ENCODE results near the gene GALNT2. TPM values are rescaled to one million over a fixed set of nuclear protein-coding genes. Genes with fewer than 3 reads are reported as not detected.
A peak's percentile ranks its signal among the peaks of the same experiment; 100 is the strongest.

Gene GALNT2
- total and polyA plus RNA-seq, 2 experiments from 2014 or later, result 17.8 to 48.3 TPM

- H3K36me3 Mint-ChIP-seq (ENCODE audit: low read depth), result no peaks in the 10 kb centered on the region
- ATAC-seq, result peak; percentile 7; the same call in 1 of the 3 replicates
- H4K20me1 ChIP-seq (replicated peaks; ENCODE audit: insufficient read depth), result peaks cover 12% of the 10 kb centered on the region
Measured at GRCh38 chr1:230141797-230142607, 75.0 kb downstream of the GALNT2 start.

More at GRCh38 chr1:230141797-230142607, 75.0 kb downstream of the GALNT2 start:
- peaks cover 6% of the 10 kb centered on the region for H3K27me3 Mint-ChIP-seq (ENCODE audit: insufficient read depth, low read depth, poor library complexity)
- Histone ChIP-seq H3K4me3 (no peak overlapping the region), H3K27ac (ENCODE audit: low read depth) (no peak overlapping the region), H3K79me2 (replicated peaks; ENCODE audit: insufficient read depth) (peaks cover 60% of the 10 kb centered on the region), H3F3A (replicated peaks; ENCODE audit: low read depth) (no peaks in the 10 kb centered on the region), H3K4me2 (no peak overlapping the region), H3K9me2 (ENCODE audit: insufficient read depth) (no peaks in the 10 kb centered on the region), H3K27me3 (ENCODE audit: insufficient read depth) (no peaks in the 10 kb centered on the region), H2AFZ (no peak overlapping the region), H3K4me1 (ENCODE audit: insufficient read depth) (peaks cover 27% of the 10 kb centered on the region), H3K36me3 (ENCODE audit: insufficient read depth) (no peaks in the 10 kb centered on the region)
- TF ChIP-seq, protein P1, sequence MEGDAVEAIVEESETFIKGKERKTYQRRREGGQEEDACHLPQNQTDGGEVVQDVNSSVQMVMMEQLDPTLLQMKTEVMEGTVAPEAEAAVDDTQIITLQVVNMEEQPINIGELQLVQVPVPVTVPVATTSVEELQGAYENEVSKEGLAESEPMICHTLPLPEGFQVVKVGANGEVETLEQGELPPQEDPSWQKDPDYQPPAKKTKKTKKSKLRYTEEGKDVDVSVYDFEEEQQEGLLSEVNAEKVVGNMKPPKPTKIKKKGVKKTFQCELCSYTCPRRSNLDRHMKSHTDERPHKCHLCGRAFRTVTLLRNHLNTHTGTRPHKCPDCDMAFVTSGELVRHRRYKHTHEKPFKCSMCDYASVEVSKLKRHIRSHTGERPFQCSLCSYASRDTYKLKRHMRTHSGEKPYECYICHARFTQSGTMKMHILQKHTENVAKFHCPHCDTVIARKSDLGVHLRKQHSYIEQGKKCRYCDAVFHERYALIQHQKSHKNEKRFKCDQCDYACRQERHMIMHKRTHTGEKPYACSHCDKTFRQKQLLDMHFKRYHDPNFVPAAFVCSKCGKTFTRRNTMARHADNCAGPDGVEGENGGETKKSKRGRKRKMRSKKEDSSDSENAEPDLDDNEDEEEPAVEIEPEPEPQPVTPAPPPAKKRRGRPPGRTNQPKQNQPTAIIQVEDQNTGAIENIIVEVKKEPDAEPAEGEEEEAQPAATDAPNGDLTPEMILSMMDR (conservative IDR thresholded peaks at IDR 0.05; ENCODE audit: low read depth in 2 of 2), result no peak
- TF ChIP-seq ZNF462 (CRISPR knock-in tag; IDR thresholded peaks at IDR 0.05), result no peak
- H3K4me3 Mint-ChIP-seq, result no peak overlapping the region
- peak; percentile 22 for DNase-seq (ENCODE audit: low spot score)
- H3K9me3 Mint-ChIP-seq, result no peaks in the 10 kb centered on the region
- H3K27ac Mint-ChIP-seq, result no peak overlapping the region; the same call in 1 of the 2 replicates
- H3K4me1 Mint-ChIP-seq, result peaks cover 78% of the 10 kb centered on the region

All from GM23338 (cell line).